Mucosa of descending colon (tissue), 3 donors: ENCODE data around the gene EFHC2. TPM values are rescaled to one million over a fixed set of nuclear protein-coding genes. Genes with fewer than 3 reads are reported as not detected.

Experiments
- ATAC-seq: fragments of 200-7000 bp; cut with Tn5 transposase; one replicate; pipeline ENCODE4 v1.9.1; 2020; ENCODE audit warnings: mild to moderate bottlenecking, moderate library complexity
- DNase-seq, 3 donors: peaks; one replicate each; pipeline ENCODE4 v3.0.0-alpha.2; 2020
- H3K36me3 ChIP-seq: fragments of 200-600 bp; one replicate; pipeline ENCODE4 v1.8.0; 2021; ENCODE audit warnings: low read depth, mild to moderate bottlenecking
- H3K4me1 ChIP-seq: fragments of 200-600 bp; one replicate; pipeline ENCODE4 v1.8.0; 2021; ENCODE audit warnings: low read depth, mild to moderate bottlenecking
- H3K4me3 ChIP-seq: fragments of 200-600 bp; one replicate; pipeline ENCODE4 v1.8.0; 2021; ENCODE audit warnings: mild to moderate bottlenecking
- H3K9me3 ChIP-seq: fragments of 200-600 bp; one replicate; pipeline ENCODE4 v1.8.0; 2021; ENCODE audit warnings: mild to moderate bottlenecking
- CTCF ChIP-seq: fragments of 200-600 bp; IDR thresholded peaks from one replicate; pipeline ENCODE4 v1.8.0; 2022; ENCODE audit warnings: antibody characterized with exemption, mild to moderate bottlenecking
- intact Hi-C, 2 donors: fragments of 100-400 bp; cut with DNase I in 1 of 2; cut with micrococcal nuclease in 1 of 2; formaldehyde crosslinking; loops; one replicate each; pipeline versions ENCODE4 v1.11.0 to v1.11.1; 2022; cut with DNase I, micrococcal nuclease
- total RNA-seq, 3 donors: library from RNA; stranded (reverse); fragmentation: NEBNext Ultra II Directional in 2 of 3; extraction: Animal tissue kit (Norgen Biotek cat#: 25700) in 2 of 3; gene quantifications; one replicate each; pipeline versions ENCODE4 v1.2.1 to v1.2.4, GENCODE V29; 2021 to 2023
- donor health status: DM: no; HTN: no; CAD: no; lungs with moderate emphysema.
- donor health status: DM: no; HTN: no; CAD: no.
- donor health status: DM: no; HTN: yes; CAD: no.

The EFHC2 gene
- total RNA-seq, 3 donors from 2014 or later, result 0.78 to 3.0 (median 1.9) TPM

- H3K4me3 ChIP-seq, result no peak overlapping the region
- no peaks in the 10 kb centered on the region for H3K9me3 ChIP-seq
- no peaks in the 10 kb centered on the region for H3K4me1 ChIP-seq
- intact Hi-C loops, result loop anchor here (10.0 kb wide), 1 partner anchor 287 kb away; no protein-coding TSS in a partner anchor
- no peaks in the 10 kb centered on the region for H3K36me3 ChIP-seq
- no peak for TF ChIP-seq CTCF
- ATAC-seq (no peak), DNase-seq (no peak)
Observed at GRCh38 chrX:44241546-44241945, 101.9 kb downstream of the EFHC2 start.

- TF ChIP-seq CTCF, result no peak
- Histone ChIP-seq H3K4me3 (no peak overlapping the region), H3K36me3 (no peaks in the 10 kb centered on the region), H3K4me1 (no peaks in the 10 kb centered on the region), H3K9me3 (no peaks in the 10 kb centered on the region)
- DNase-seq, result no peak
- no peak for ATAC-seq
- intact Hi-C loops, result loop anchor here (10.0 kb wide), 1 partner anchor 285 kb away; no protein-coding TSS in a partner anchor
Observed at GRCh38 chrX:44240036-44240435, 103.4 kb downstream of the EFHC2 start.

- ATAC-seq (no peak), DNase-seq (no peak)
- intact Hi-C loops, result no loop called here
- Histone ChIP-seq H3K36me3 (no peaks in the 10 kb centered on the region), H3K4me1 (no peaks in the 10 kb centered on the region), H3K4me3 (no peak overlapping the region), H3K9me3 (no peaks in the 10 kb centered on the region)
- TF ChIP-seq CTCF, result no peak
Observed at GRCh38 chrX:44239036-44239435, 104.4 kb downstream of the EFHC2 start.

- intact Hi-C loops, result no loop called here
- no peaks in the 10 kb centered on the region for H3K9me3 ChIP-seq
- H3K4me3 ChIP-seq, result no peak overlapping the region
- no peaks in the 10 kb centered on the region for H3K4me1 ChIP-seq
- H3K36me3 ChIP-seq, result no peaks in the 10 kb centered on the region
- ATAC-seq, result no peak
- no peak for DNase-seq
- no peak for TF ChIP-seq CTCF
Observed at GRCh38 chrX:44235534-44235933, 107.9 kb downstream of the EFHC2 start.

GRCh38 chrX:44234541-44234940, 108.9 kb downstream of the EFHC2 start:
- Histone ChIP-seq H3K4me3 (no peak overlapping the region), H3K4me1 (no peaks in the 10 kb centered on the region), H3K36me3 (no peaks in the 10 kb centered on the region), H3K9me3 (no peaks in the 10 kb centered on the region)
- DNase-seq, result no peak
- TF ChIP-seq CTCF, result no peak
- intact Hi-C loops, result no loop called here
- no peak for ATAC-seq

GRCh38 chrX:44234116-44234515, 109.4 kb downstream of the EFHC2 start:
- Histone ChIP-seq H3K4me1 (no peaks in the 10 kb centered on the region), H3K4me3 (no peak overlapping the region), H3K36me3 (no peaks in the 10 kb centered on the region), H3K9me3 (no peaks in the 10 kb centered on the region)
- ATAC-seq (no peak), DNase-seq (no peak)
- intact Hi-C loops, result no loop called here
- TF ChIP-seq CTCF, result no peak
